Pulmonary artery endothelial cell (primary cell): ENCODE data around the gene HSP90AB1. TPM values are rescaled to one million over a fixed set of nuclear protein-coding genes. Genes with fewer than 3 reads are reported as not detected.

ENCODE experiments used
- DNase-seq: peaks from one replicate; pipeline ENCODE4 v3.0.0-alpha.2; 2011; ENCODE audit warnings: low read depth, low spot score
- total RNA-seq: library from RNA; depleted of rRNA; stranded (reverse); fragments of >200 nt; gene quantifications from 2 replicates; pipeline ENCODE4 v1.2.3, GENCODE V29; 2014

HSP90AB1 gene
- total RNA-seq, 1 donor from 2014 or later, result 779 TPM

DNA sequence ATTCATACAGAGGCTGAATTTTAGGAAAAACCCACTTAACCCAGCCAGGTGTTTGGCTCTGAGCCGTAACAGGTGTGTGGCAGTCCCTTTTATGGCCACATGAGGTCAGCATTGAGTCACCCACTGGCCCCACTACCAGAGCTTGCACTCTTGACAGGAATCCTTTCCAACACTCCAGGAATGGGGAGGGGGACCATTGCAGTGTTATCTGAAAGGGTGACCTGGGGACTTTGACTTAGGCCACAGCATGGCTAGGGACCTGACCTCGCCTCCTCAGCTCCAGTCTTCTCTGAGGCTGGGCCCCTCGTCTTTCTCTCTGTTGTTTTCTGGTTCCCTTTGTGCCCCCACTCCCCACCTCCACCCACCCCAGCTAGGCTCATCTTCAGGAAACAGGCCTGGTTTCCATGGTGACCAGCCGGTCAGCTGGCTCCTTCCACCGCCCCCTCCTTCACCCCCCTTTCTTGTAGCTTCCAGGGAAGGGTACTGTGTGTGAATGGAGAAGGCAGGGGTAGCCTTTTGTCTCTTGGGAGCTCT is 21.3 kb downstream of the HSP90AB1 start:
- DNase-seq, result no peak

- no peak for DNase-seq
These were observed 22.4 kb downstream of the HSP90AB1 start for GRCh38 chr6:44269178-44269920.

DNA sequence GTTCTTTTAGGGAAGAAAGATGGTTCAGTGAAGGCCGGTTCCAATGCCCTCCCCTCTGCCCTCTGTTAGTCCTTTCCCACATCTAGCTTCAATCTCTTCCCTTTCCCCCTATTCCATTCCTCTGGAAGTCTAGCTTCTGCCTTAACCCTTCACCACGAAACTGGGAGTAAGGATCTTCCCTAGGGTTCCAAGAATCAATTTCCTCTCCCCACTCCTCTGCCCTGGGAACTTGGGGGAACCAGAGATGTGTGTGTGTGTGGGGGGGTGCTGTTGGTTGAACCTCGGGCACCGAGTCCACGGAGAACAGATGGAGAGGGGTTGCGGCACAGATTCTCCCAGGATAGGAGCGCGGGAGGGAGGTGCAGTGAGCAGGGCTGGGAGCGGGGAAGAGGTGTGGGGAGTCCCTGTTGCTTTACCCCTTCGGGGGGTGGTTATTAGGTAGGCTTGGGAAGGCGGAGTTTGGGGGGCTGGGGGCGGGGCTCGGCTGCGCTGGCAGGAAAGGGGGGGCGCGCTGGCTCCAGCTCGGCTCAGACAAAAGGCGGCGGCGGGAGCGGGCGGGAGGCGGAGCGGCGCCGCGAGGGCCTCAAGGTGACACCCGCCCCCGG is 23.1 kb downstream of the HSP90AB1 start, which contains the start of gene TMEM151B:
TSS of gene TMEM151B (plus strand) at position 530 of the 605 bp plus-strand sequence. CDS start 293 bp downstream, outside the sequence.
- DNase-seq, result no peak

DNA sequence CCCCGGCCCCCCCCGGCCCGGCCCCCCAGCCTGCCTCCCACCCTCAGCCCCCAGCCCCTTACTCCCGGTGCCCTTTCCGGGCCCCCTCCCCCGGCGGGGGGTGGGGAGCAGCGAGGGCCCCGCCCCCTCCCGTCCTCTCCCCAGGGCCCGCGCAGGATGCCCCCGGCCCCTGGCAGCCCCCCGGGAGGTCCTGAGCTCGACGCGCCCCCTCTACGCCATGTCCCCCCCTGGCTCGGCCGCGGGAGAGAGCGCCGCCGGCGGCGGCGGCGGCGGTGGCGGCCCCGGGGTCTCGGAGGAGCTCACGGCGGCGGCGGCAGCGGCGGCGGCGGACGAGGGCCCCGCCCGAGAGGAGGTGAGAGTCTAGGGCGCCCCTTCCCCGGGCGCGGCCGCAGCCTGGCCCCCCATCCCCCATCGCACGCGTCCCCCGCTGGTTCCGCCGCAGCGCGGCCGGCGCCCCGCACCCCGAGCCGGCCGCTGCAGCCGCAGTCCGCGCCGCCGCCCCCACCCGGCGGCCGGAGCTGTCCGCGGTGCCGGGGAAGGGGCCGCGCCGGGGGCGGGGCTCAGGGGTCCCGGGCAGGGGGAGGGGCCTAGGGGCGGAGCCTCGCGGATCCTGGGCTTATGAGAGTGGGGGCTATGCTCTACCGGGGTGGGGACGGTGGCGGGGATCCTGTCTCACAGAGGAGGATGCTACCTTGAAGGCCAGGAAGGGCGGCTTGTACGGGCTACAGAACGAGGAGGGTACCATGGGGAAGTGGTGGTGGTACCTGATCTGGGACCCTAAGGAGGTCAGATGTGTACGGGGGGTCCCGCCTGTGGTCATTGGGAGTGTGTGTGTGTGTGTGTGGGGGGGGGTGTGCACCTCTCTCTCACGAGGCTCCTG is 23.9 kb downstream of the HSP90AB1 start:
- no peak for DNase-seq

- no peak for DNase-seq
These were observed 24.5 kb downstream of the HSP90AB1 start for GRCh38 chr6:44271406-44271723.

DNA sequence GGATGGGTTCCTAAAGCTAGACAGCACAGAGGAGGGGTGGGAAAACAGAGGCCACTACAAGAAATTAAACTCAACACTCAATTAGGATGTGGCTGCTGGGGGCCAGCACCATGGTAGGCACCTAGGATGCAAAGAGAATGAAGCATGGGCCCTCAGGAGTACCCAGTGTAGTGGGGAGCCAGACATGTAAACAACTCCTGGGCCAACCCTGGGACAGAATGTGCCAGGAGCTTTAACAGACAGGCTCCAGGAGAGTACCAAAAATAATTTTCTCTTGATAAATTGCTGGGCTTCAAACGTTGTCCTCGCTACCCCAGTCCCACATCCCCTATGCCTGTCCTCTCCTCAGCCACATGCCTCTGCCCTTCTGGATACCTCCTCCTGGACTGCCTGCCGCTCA is 25.0 kb downstream of the HSP90AB1 start:
- no peak for DNase-seq

GRCh38 chr6:44272529-44272928 is 25.6 kb downstream of the HSP90AB1 start:
- no peak for DNase-seq

DNA sequence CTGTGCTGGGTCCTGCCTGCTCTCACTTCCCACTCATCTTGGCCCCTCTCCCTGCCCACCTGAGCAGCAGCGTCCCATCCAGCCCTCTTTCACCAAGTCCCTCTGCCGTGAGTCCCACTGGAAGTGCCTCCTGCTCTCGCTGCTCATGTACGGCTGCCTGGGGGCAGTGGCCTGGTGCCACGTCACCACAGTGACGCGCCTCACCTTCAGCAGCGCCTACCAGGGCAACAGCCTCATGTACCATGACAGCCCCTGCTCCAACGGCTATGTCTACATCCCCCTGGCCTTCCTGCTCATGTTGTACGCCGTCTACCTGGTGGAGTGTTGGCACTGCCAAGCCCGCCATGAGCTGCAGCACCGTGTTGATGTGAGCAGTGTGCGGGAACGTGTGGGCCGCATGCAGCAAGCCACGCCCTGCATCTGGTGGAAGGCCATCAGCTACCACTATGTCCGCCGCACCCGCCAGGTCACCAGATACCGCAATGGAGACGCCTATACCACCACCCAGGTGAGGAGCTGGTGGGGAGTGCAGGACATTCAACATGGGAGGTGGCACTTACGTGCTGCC is 26.2 kb downstream of the HSP90AB1 start:
- DNase-seq, result no peak

GRCh38 chr6:44273617-44274016 is 26.7 kb downstream of the HSP90AB1 start:
- DNase-seq, result no peak

GRCh38 chr6:44275271-44275748 is 28.4 kb downstream of the HSP90AB1 start:
- DNase-seq, result no peak

DNA sequence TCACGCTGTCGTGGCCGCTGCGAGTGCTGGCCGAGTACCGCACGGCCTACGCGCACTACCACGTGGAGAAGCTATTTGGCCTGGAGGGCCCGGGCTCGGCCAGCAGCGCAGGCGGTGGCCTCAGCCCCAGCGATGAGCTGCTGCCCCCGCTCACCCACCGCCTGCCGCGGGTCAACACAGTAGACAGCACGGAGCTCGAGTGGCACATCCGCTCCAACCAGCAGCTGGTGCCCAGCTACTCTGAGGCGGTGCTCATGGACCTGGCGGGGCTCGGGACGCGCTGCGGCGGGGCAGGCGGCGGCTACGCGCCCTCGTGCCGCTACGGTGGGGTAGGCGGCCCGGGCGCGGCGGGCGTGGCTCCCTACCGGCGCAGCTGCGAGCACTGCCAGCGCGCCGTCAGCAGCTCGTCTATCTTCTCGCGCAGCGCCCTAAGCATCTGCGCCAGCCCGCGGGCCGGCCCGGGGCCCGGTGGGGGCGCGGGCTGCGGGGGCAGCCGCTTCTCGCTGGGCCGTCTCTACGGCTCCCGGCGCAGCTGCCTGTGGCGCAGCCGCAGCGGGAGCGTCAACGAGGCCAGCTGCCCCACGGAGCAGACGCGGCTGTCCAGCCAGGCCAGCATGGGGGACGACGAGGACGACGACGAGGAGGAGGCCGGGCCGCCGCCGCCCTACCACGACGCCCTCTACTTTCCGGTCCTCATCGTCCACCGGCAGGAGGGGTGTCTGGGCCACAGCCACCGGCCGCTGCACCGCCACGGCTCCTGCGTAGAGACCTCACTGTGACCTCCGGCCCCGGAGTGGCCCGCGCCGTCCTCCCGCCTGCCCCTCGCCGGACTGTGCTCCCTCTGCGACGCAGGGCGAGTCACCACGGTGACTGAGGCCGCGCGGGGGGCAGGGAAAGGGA is 29.1 kb downstream of the HSP90AB1 start:
- DNase-seq, result no peak

GRCh38 chr6:44276667-44277640 is 30.1 kb downstream of the HSP90AB1 start:
- no peak for DNase-seq

- DNase-seq, result no peak
These were observed 30.9 kb downstream of the HSP90AB1 start for GRCh38 chr6:44277763-44278162.

DNA sequence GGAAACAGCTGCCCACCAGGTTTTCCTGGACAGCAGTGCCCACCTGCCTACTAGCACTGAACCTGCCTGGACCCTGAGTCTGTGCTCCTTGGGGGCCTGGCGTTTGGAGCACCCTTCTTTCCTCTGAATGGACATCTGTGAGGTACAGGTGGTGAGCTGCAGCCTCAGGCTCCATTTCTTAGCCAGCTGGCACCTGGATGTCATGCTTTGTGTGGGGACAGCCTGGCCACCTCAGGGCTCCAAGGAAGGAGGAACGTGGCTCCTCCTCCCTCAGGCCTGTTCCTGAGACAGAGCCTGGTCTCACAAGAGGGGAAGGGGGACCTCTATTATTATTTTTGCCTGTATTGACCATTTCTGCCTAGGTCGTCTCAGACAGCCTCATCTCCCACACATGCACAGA is 31.4 kb downstream of the HSP90AB1 start:
- DNase-seq, result no peak

DNA sequence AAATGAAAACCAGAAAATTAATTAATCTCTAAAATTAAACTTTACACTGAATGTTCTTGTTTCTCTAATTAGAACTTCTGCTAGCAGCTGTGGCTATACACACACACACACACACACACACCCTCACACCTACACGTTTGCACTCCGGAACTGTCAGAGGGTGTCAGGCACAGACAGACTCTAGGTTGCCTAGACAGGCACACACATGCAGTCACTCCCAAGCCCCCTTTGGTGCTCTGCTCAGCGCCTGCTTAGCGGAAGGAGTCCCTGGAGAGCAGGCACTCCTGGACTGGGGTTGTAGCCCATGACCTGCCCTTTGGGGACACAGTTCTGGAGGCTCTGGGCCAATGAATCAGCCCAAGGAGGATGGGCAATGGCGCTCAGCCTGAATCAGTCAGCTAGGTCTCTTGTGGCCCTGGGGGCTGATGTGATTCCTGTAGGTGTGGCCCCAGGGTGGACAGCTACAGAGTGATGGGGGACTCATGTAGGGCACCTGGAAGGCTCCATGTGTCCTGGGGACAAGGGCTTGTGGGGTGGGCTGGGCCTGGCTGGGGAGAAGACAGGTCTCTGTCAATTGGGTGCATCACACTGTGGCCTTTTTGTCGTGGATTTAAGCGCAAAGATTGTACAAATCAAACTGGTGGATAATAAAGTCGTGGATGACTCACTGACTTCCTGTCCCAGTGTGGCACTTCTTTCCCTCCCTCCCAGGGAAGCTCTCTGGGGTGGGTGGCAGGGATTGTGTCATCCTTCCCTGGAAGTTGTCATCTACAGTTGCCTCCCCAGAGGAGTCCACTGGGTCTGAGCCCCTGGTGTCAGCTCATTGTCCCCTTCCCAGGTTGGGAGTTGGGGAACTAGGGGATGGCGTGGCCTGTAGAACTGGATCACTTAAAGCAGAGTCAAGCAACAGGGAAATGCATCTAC is 32.1 kb downstream of the HSP90AB1 start:
- DNase-seq, result no peak

GRCh38 chr6:44284121-44284520 is 37.2 kb downstream of the HSP90AB1 start:
- no peak for DNase-seq

DNA sequence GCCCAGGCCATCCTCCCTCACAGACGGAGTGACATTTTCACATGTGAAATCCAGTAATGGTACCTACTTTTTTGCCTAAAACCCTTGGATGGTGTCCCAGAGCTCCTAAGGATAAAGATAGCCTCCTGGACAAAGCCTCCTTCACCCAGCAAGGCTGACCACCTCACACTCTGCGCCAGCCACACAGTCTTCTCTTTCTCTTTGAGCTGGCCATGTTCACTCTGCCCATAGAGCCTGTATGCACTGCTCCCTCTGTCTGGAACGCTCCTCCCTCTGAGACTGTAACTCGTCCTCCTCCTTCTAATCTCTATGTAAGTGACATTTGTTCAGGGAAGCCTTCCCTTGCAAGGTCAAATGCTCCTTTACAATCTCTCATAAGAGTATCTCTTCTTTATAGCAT is 38.0 kb downstream of the HSP90AB1 start:
- DNase-seq, result no peak
